HG03558 (cell line): ENCODE data around the gene RAB9A.
"Not testable (repeated sequence)": the region's sequence is repeated elsewhere in the genome, so short reads cannot be mapped to it uniquely, and the experiment has no call there.

Experiments used
- ATAC-seq: cut with Tn5 transposase; IDR thresholded peaks from one replicate; pipeline ENCODE4 v1.9.1; 2021; ENCODE audit warnings: moderate number of reproducible peaks; ENCODE audit not compliant: unreplicated experiment; ENCODE audit errors: extremely low read depth

RAB9A gene

DNA sequence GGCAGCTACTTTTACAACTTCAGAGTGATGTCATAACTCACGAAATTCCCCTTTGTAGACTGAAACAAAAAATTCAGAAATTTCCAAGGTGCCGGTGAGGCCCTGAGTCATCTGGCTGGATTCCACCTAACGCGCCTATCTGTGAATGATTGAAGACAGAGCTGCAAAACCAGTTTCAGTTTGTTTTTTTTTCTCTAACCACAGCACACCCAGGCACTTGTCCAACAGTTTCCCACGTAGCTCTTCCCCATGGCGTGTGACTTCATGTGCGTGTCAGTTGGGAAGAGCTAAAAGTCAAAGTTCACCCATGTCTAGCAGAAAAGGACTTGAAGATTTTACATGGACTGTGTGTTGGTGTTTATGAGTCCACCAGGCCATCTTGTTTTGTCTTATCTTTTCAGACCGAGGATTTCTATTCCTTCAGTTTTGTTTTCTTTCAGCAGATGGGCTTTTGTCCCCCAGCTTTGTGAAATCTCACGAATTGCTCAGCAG lies 19.6 kb upstream of the RAB9A start:
- peak; percentile 48 for ATAC-seq

DNA sequence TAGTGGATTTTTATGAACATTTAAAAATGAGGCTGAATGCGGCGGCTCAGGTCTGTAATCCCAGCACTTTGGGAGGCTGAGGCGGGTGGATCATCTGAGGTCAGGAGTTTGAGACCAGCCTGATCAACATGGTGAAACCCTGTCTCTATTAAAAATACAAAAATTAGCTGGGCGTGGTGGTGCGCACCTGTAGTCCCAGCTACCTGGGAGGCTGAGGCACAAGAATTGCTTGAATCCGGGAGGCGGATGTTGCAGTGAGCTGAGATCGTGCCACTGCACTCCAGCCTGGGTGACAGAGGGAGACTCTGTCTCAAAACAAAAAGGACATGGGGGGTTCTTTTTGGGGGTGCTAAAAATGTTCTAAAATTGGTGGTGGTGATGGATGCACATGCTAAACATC lies 19.2 kb upstream of the RAB9A start:
- not testable (repeated sequence) for ATAC-seq

DNA sequence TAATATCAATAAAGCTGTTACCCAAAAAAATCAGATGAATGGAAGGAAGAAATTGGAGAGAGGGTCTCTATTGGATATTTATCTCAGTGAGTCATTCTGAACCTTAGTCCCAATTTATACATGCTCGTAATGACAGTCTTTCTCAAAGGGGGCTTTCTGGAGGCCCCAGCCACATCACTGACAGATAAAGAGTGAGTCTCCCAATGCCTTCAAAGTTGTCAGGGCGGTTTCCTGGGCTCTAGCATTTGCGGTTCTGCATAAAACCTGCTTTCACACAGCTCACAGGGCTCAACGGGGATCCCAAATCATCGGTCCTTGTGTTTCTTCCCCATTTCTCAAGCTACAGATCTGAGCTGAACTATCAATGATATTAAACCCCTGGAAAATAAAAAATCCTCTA lies 18.7 kb upstream of the RAB9A start:
- no peak for ATAC-seq

DNA sequence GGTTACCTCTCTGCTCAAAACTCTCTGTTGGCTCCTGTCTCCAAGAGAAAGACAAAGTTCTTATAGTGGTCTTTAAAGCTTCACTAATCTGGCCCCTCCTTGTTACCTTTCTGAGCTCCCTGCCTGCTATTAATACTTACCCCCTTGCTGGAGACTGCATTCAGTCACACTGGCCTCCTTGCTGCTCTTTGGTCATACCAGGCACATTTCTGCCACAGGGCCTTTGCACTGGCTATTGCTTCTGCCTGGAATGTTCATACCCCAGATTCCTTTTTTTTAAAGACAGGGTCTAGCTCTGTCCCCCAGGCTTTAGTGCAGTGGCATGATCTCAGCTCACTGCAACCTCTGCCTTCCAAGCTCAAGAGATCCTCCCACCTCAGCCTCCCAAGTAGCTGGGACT lies 15.9 kb upstream of the RAB9A start:
- no peak for ATAC-seq

DNA sequence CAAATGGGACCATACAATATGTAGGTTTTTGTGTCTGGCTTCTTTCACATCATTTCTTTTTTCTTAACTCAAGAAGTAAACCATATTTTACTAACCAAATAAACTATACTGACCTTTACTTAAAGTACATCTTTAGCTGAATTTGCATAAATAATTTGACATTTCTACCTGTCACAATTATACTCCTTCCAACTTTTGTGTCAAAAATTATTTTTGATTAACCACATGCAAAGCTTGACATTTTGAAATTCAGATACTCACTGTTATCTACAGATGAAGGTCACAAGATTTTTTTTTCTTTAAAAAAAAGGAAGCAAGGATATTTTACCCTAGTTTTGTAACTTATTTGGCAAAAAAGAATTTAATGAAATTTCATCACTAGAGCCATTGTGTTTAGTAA lies 12.0 kb upstream of the RAB9A start:
- no peak for ATAC-seq

DNA sequence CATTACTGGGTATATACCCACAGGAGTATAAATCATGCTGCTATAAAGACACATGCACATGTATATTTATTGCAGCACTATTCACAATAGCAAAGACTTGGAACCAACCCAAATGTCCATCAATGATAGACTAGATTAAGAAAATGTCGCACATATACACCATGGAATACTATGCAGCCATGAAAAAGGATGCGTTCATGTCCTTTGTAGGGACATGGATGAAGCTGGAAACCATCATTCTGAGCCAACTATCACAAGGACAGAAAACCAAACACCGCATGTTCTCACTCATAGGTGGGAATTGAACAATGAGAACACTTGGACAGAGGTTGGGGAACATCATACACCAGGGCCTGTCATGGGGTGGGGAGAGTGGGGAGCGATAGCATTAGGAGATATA lies 9.2 kb upstream of the RAB9A start:
- ATAC-seq = not testable (repeated sequence)

DNA sequence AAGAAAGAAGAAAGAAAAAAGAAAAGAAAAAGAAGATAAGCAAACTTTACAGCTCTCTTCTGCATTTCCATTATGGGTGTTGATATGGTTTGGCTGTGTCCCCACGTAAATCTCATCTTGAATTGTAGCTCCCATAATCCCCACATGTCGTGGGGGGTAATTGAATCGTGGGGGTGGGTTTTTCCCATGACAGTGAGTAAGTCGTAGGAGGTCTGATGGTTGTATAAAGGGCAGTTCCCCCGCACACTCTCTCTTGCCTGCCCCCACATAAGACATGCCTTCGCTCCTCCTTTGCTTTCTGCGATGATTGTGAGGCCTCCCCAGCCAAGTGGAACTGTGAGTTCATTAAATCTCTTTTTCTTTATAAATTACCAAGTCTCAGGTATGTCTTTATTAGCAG lies 7.3 kb upstream of the RAB9A start:
- ATAC-seq = no peak

DNA sequence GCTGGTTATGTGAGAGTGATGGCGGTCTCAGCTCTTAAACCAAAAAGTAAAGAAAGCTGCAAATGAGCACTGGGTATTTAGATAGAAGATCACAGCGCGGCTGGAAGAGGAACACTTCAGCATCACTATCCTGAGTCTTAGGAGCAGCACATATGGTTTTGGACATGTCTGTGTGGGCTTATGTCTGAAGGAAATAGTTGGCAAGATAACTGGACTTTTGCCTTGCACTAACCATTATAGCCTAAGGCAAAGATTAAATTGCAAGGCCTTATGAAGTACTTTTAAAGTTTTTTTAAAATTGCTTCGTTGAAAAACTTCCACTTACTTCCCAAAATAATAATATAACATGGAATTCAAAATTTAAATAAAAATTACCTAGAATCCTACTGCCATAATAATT lies 4.6 kb upstream of the RAB9A start:
- ATAC-seq = no peak

DNA sequence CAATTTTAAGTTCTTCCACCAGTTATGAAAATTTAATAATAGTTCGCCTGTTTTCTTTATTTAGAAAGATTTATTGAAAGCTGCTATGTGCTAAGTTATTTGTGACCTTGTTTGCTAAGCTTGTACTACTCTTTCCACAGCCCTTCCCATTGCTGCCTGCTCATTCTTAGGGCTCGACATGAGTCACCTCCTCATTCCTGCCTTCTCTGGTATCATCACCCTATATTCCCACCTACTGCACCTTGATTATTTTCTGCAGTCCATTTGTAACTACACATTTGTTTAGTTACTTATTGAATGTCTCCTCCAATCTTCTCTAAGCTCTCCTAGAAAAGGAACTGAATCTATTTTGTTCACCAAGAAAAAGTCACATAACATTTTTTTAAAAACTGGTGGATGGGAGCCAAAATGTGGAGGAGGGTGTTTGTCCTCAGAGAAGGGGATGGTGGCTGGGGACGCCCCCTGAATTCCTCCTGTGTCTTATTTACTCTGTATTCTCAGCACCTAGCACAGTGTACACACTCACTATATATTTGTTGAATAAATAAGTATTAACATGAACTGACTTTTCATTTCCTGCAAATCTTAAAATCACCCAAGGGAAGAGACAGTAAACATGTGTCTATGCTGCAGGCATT lies 3.7 kb upstream of the RAB9A start:
- ATAC-seq = no peak

DNA sequence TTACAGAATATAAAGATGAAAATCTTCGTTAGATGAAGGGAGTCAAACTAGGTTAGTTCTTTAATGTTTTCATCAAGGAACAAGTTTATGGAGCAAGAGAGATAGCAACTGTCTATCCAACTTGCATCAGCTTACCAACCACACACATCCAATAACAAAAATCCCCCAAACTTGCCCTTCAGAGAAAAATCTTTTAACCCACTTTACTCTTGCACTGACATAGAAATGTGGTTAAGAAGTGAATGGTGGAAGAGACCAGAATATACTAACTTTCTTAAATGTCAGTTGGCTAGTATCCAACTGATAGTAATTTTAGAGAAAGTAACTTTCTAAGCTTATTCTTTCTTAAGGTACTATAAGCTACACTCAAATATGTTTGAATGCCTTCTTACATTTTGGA lies 1.7 kb upstream of the RAB9A start:
- ATAC-seq = no peak

DNA sequence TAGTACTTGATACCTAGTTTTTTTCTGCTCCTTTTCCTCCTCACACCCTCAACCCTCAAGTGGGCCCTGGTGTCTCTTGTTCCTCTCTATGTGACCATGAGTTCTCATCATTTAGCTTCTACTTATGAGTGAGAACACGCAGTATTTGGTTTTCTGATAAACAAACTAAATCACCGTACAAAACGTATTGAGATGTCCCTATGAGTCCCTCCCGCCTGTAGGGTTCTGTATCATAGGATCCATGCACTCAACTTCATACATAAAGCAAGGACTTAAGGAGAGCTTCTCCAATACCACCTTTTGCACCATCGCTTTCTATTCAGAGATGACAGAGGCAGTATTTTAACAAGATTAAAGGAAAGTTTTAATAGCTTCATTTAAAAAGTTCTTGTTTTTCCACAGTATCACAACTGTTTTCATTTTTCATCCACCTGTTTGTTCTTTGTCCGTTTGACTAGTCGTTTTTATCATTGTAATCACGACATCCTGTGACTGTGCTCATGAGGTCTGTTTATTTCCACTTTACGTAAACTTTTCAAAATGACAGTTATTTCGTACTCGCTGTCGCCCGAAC lies 457 bp upstream of the RAB9A start:
- no peak for ATAC-seq

DNA sequence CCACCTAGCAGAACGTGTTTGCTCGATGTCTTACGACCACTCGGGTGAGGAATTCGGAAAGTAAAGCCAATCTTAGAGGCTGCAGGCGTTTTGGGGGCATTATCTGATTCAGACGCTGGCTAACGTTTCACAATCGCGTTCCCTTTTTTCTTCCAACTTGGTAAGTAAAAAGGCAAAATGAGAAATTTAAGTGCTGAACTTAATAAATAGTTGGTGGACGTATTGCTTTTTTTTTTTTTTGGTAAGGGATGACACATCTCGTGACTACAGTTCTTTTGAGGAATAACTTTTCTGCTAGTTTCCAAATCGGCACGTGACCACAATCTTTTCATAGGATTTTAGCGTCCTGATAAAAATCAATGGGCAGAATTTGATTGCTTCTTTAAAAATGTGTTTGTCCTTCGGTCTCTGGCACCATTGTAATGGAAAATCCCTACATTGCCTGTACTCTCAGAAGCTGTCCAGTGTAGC lies 848 bp downstream of the RAB9A start:
- no peak for ATAC-seq

DNA sequence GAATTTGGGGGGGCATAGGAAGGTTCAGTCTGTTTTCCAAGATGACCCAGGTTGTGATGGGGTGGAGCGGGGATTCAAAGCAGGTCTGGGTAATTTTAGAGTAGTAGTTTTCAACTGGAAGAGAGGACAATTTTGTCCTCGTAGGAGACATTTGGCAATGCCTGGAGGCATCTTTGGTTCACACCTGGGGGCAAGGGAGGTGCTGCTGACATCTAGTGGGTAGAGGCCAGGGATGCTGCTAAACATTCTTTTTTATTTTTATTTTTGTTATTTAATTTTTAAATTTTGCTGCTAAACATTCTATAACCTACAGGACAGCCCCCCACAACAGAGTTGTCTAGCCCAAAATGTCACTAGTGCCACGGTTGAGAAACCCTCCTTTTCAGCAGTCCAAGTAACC lies 1.9 kb downstream of the RAB9A start:
- ATAC-seq = no peak

DNA sequence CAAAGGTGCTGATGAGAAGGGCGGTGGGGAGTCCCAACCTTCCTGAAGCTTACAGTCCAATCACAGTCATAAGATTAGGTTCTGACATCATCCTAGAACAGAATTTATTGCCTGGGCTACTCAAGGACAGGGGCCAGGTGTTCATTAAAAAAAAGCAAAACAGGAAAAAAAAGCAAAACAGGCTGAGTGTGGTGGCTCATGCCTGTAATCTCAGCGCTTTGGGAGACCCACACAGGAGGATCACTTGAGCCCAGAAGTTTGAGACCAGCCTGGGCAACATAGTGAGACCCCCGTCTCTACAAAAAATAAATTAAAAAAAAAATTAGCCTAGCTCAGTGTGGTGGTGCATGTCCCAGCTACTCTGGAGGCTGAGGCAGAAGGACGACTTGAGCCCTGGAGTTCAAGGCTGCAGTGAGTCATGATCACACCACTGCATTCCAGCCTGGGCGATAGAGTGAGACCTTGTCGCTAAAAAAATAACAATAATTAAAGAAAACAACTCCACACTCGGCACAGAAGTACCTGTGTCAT lies 3.0 kb downstream of the RAB9A start:
- no peak for ATAC-seq

DNA sequence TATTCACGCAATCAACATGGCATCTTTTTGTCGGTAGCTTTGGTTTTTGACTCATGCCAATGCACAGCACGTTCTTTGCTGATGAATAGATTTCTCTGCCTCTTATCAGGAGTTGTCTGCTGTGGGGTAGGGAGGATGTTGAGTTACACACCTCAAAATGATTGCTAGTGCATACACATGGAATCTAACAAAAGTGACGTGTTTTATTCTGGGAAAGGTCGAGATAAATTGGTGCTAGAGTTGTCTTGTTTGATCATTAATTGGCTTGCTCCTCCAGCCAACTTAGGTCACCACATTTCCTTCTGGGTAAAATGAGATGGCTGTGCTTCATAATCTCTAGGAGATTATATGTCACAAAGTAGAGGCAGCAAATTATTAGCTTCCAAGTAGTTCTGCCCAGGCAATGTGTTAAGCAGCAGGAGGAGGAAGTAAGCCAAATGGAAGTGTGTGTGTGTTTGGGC lies 3.9 kb downstream of the RAB9A start:
- no peak for ATAC-seq

DNA sequence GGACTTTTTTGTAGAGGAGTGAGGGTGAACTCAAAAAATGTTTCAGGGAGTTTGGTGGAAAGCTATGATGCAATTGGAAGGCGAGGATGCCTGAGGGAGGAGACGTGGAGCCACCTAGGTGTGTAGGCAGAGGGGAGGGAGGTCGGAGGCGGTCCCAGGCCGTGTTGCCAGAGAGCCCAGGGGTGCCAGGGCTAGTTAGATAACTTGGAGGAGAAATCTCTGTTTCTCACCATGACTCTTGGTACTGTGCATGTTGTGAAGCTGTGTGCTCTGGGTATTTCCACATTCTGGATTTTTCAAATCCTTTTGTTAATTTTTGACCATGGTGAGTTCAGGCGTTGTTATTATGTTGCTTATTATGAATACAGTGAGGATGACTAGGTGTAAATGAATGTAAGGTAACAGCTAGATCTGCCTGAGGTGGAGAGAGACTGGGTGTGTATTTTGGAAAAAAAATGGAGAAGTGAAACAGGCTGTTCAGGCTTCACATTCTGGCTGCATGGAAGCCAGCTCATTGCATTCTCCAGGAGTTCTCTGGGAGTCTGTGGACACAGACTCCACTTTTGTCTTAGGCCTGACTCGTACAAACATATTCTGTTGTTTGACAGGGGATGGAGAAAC lies 4.5 kb downstream of the RAB9A start:
- no peak for ATAC-seq

DNA sequence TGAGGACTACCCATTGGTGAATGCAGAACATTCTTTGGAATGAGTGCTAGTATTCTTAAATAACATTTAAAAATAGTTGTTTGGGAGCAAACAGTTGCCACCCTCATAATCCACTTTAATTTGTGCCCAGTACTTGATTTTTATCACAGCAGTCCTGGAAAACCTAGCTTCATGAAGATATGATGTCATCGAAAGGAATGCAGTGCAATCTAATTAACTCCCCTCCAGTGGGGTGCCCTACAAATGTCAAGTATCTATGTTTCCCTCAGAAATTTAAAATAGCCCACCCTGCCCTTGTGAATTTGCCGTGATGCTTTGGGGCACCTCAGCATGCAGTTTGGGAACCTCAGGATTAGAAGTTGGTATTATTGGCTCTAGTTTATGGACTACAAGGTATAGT lies 5.4 kb downstream of the RAB9A start:
- no peak for ATAC-seq

DNA sequence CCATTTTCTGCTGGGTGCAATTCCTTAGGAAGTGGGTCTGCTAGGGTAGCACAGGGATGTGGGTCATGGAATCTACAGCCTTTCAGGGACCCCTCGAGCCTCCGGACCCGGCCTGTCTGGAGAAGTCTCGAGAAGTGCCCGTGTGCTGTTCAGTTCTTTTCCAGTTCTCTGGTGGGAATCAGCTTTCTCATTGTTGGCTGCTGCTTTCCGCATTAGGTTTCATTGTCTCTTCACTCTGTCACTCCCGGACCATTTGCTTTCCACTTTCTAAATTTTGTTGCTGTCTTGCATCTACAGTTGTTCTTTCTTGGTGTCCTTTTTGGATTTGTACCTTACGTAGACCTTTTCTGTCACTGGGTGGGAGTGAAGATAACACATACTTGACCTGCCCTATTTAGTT lies 6.1 kb downstream of the RAB9A start:
- no peak for ATAC-seq

DNA sequence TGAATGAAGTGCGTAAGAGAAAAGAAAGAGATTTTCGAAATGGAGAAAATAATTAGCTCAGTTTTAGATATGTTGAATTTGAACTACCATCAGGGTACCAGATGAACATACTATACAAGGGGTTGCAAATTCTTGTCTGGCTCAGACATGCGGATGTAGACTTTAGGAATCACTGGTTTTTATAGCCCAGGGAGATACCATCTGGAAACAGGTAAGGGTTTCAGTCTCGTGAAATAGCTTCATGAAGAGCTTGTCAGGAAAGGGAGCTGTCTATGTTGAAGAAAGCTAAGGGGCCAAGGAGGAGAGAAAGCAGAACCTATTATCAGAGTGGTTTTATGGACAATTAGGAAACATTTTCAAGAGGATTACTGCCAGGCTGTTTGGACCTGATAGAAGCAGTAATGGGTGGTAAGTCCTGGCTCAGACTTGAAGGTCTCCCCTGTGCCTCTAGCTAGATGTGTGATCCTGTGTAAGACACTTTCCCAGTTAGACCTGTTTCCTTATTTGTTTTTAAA lies 6.7 kb downstream of the RAB9A start:
- no peak for ATAC-seq

DNA sequence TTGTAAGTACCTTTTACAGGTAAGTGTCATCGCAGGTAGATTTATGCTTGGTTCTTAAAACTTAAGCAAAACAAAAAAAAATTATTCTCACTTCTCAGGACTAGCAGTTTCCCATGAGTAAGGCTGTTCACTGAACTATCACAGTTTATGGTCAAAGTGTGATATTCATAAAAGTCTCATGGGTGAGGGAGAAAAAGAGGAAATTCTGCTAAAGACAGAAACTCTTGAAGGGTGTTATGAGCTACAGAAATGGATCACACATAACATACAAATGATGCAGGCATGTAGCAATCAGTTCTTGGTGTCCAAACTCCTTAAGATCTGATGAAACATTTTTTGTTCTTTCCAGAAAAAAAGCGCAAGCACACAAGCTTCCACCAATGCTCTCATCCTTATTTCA lies 8.5 kb downstream of the RAB9A start:
- no peak for ATAC-seq

DNA sequence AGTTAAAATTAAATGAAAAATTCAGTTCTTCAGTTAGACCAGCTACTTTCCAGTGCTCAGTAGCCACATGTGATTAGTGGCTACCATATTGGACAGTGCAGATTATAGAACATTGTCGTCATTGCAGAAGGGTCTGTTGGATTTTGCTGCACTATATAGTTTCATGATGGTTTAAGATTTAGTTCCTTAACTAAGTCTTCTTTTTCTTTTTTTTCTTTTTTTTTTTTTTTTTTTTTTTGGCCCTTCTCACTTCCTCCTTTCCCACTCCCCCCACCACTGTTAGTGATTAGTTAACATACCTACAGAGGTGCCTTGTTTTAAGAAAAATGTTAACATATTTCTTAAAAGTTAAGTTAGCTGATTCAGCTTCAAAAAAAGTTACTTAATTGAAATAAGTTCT lies 9.0 kb downstream of the RAB9A start:
- ATAC-seq = no peak
